ENCODE results near the gene BCL2L13.

The BCL2L13 gene

GRCh38 chr22:17710023-17710422, 71.5 kb downstream of the BCL2L13 start:
- no peak overlapping the region for H3K27ac ChIP-seq (ENCODE audit: low read length)
- TF ChIP-seq EZH2 (optimal IDR thresholded peaks at IDR 0.05; ENCODE audit: low read depth, low read length) (no peak), EZH2phosphoT487 (IDR thresholded peaks at IDR 0.05; ENCODE audit: low read length) (no peak)
- TF ChIP-seq, protein P1, sequence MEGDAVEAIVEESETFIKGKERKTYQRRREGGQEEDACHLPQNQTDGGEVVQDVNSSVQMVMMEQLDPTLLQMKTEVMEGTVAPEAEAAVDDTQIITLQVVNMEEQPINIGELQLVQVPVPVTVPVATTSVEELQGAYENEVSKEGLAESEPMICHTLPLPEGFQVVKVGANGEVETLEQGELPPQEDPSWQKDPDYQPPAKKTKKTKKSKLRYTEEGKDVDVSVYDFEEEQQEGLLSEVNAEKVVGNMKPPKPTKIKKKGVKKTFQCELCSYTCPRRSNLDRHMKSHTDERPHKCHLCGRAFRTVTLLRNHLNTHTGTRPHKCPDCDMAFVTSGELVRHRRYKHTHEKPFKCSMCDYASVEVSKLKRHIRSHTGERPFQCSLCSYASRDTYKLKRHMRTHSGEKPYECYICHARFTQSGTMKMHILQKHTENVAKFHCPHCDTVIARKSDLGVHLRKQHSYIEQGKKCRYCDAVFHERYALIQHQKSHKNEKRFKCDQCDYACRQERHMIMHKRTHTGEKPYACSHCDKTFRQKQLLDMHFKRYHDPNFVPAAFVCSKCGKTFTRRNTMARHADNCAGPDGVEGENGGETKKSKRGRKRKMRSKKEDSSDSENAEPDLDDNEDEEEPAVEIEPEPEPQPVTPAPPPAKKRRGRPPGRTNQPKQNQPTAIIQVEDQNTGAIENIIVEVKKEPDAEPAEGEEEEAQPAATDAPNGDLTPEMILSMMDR (IDR thresholded peaks at IDR 0.05; ENCODE audit: low read length): no peak
- H3K79me2 ChIP-seq (ENCODE audit: low read length): no peaks in the 10 kb centered on the region
- no peak overlapping the region for H3K9ac ChIP-seq (ENCODE audit: low read length)
- peaks cover 17% of the 10 kb centered on the region for H3F3A ChIP-seq (ENCODE audit: insufficient read depth, low read length)
- H4K20me1 ChIP-seq (ENCODE audit: insufficient read depth, low read length): peaks cover 6% of the 10 kb centered on the region; the same call in 1 of the 2 replicates
- H3K36me3 ChIP-seq (replicated peaks; ENCODE audit: insufficient read depth, low read length): no peaks in the 10 kb centered on the region
- H3K4me2 ChIP-seq (ENCODE audit: low read depth, low read length): no peak overlapping the region
- H3K9me3 ChIP-seq (replicated peaks; ENCODE audit: insufficient read depth, low read length): no peaks in the 10 kb centered on the region
- H3K4me3 ChIP-seq (ENCODE audit: low read length): no peak overlapping the region
- DNase-seq: no peak
- H3K4me1 ChIP-seq (ENCODE audit: low read length): peaks cover 18% of the 10 kb centered on the region
- no peaks in the 10 kb centered on the region for H3K9me2 ChIP-seq (replicated peaks; ENCODE audit: insufficient read depth, low read length)
- no peaks in the 10 kb centered on the region for H3K27me3 ChIP-seq (replicated peaks; ENCODE audit: insufficient read depth, low read length)
- H2AFZ ChIP-seq (ENCODE audit: low read length): no peak overlapping the region

- TF ChIP-seq EZH2 (optimal IDR thresholded peaks at IDR 0.05; ENCODE audit: low read depth, low read length) (no peak), EZH2phosphoT487 (IDR thresholded peaks at IDR 0.05; ENCODE audit: low read length) (no peak)
- TF ChIP-seq, protein P1 (IDR thresholded peaks at IDR 0.05; ENCODE audit: low read length): no peak
- no peak overlapping the region for H3K4me3 ChIP-seq (ENCODE audit: low read length)
- no peaks in the 10 kb centered on the region for H3F3A ChIP-seq (ENCODE audit: insufficient read depth, low read length)
- H4K20me1 ChIP-seq (ENCODE audit: insufficient read depth, low read length): no peaks in the 10 kb centered on the region
- DNase-seq: no peak
- H3K4me1 ChIP-seq (ENCODE audit: low read length): no peaks in the 10 kb centered on the region
- H3K36me3 ChIP-seq (replicated peaks; ENCODE audit: insufficient read depth, low read length): no peaks in the 10 kb centered on the region
- no peak overlapping the region for H3K27ac ChIP-seq (ENCODE audit: low read length)
- no peak overlapping the region for H3K4me2 ChIP-seq (ENCODE audit: low read depth, low read length)
- no peaks in the 10 kb centered on the region for H3K9me3 ChIP-seq (replicated peaks; ENCODE audit: insufficient read depth, low read length)
- no peaks in the 10 kb centered on the region for H3K79me2 ChIP-seq (ENCODE audit: low read length)
- no peak overlapping the region for H2AFZ ChIP-seq (ENCODE audit: low read length)
- H3K27me3 ChIP-seq (replicated peaks; ENCODE audit: insufficient read depth, low read length): no peaks in the 10 kb centered on the region
- no peaks in the 10 kb centered on the region for H3K9me2 ChIP-seq (replicated peaks; ENCODE audit: insufficient read depth, low read length)
- H3K9ac ChIP-seq (ENCODE audit: low read length): no peak overlapping the region
These were observed 73.9 kb downstream of the BCL2L13 start for GRCh38 chr22:17712441-17712840.

GRCh38 chr22:17716529-17716928, 78.0 kb downstream of the BCL2L13 start:
- H3K27me3 ChIP-seq (replicated peaks; ENCODE audit: insufficient read depth, low read length): no peaks in the 10 kb centered on the region
- no peaks in the 10 kb centered on the region for H3K36me3 ChIP-seq (replicated peaks; ENCODE audit: insufficient read depth, low read length)
- H3K9ac ChIP-seq (ENCODE audit: low read length): no peak overlapping the region
- H4K20me1 ChIP-seq (ENCODE audit: insufficient read depth, low read length): no peaks in the 10 kb centered on the region
- H3K4me3 ChIP-seq (ENCODE audit: low read length): no peak overlapping the region
- H3K27ac ChIP-seq (ENCODE audit: low read length): no peak overlapping the region
- no peak overlapping the region for H2AFZ ChIP-seq (ENCODE audit: low read length)
- H3F3A ChIP-seq (ENCODE audit: insufficient read depth, low read length): no peaks in the 10 kb centered on the region
- no peaks in the 10 kb centered on the region for H3K9me3 ChIP-seq (replicated peaks; ENCODE audit: insufficient read depth, low read length)
- no peak for DNase-seq
- no peak overlapping the region for H3K4me2 ChIP-seq (ENCODE audit: low read depth, low read length)
- TF ChIP-seq EZH2 (optimal IDR thresholded peaks at IDR 0.05; ENCODE audit: low read depth, low read length): no peak
- H3K9me2 ChIP-seq (replicated peaks; ENCODE audit: insufficient read depth, low read length): no peaks in the 10 kb centered on the region
- H3K4me1 ChIP-seq (ENCODE audit: low read length): no peaks in the 10 kb centered on the region
- no peaks in the 10 kb centered on the region for H3K79me2 ChIP-seq (ENCODE audit: low read length)

GRCh38 chr22:17717708-17718107, 79.2 kb downstream of the BCL2L13 start:
- Histone ChIP-seq H4K20me1 (ENCODE audit: insufficient read depth, low read length) (no peaks in the 10 kb centered on the region), H3K27me3 (replicated peaks; ENCODE audit: insufficient read depth, low read length) (no peaks in the 10 kb centered on the region), H3K9me2 (replicated peaks; ENCODE audit: insufficient read depth, low read length) (no peaks in the 10 kb centered on the region), H3K4me1 (ENCODE audit: low read length) (no peaks in the 10 kb centered on the region), H2AFZ (ENCODE audit: low read length) (no peak overlapping the region), H3K27ac (ENCODE audit: low read length) (no peak overlapping the region), H3K36me3 (replicated peaks; ENCODE audit: insufficient read depth, low read length) (no peaks in the 10 kb centered on the region), H3K9me3 (replicated peaks; ENCODE audit: insufficient read depth, low read length) (no peaks in the 10 kb centered on the region), H3K9ac (ENCODE audit: low read length) (no peak overlapping the region), H3K4me2 (ENCODE audit: low read depth, low read length) (no peak overlapping the region), H3K79me2 (ENCODE audit: low read length) (no peaks in the 10 kb centered on the region), H3K4me3 (ENCODE audit: low read length) (no peak overlapping the region), H3F3A (ENCODE audit: insufficient read depth, low read length) (no peaks in the 10 kb centered on the region)
- no peak for TF ChIP-seq EZH2 (optimal IDR thresholded peaks at IDR 0.05; ENCODE audit: low read depth, low read length)
- TF ChIP-seq EZH2phosphoT487 (IDR thresholded peaks at IDR 0.05; ENCODE audit: low read length): no peak
- TF ChIP-seq, protein P1 (IDR thresholded peaks at IDR 0.05; ENCODE audit: low read length): no peak
- no peak for DNase-seq

All from MM.1S (cell line).